GM23338 (cell line): Measurements from ENCODE around the gene SLC8B1. TPM values are rescaled to one million over a fixed set of nuclear protein-coding genes. Genes with fewer than 3 reads are reported as not detected.

Experiments
- ATAC-seq: fragments of 200-7000 bp; cut with Tn5 transposase; 3 replicates; pipeline ENCODE4 v1.9.1; 2020
- DNase-seq: peaks from one replicate; pipeline ENCODE4 v3.0.0-alpha.2; 2015; ENCODE audit warnings: low spot score
- H2AFZ ChIP-seq: fragments of 200-600 bp; sonication (generic); 2 replicates; pipeline ENCODE4 v1.8.0; 2016; ENCODE audit warnings: antibody characterized with exemption, mild to moderate bottlenecking, moderate library complexity
- H3F3A ChIP-seq: fragments of 200-600 bp; sonication (generic); replicated peaks from 2 replicates; pipeline ENCODE4 v1.8.0; 2017; ENCODE audit warnings: antibody characterized with exemption, mixed run types, low read depth
- H3K27ac ChIP-seq: fragments of 200-600 bp; sonication (generic); 2 replicates; pipeline ENCODE4 v1.6.1; 2016; ENCODE audit warnings: low read depth
- H3K27me3 ChIP-seq: fragments of 200-600 bp; sonication (generic); 2 replicates; pipeline ENCODE4 v1.8.0; 2016; ENCODE audit warnings: mild to moderate bottlenecking, mixed run types, moderate library complexity; ENCODE audit not compliant: insufficient read depth
- H3K36me3 ChIP-seq: fragments of 200-600 bp; sonication (generic); 2 replicates; pipeline ENCODE4 v1.8.0; 2016; ENCODE audit warnings: mild to moderate bottlenecking; ENCODE audit not compliant: insufficient read depth
- H3K4me1 ChIP-seq: fragments of 200-600 bp; sonication (generic); 2 replicates; pipeline ENCODE4 v1.8.0; 2016; ENCODE audit warnings: mild to moderate bottlenecking, moderate library complexity; ENCODE audit not compliant: insufficient read depth
- H3K4me2 ChIP-seq: fragments of 200-600 bp; sonication (generic); 2 replicates; pipeline ENCODE4 v1.7.1; 2017; ENCODE audit warnings: mixed run types
- H3K4me3 ChIP-seq: fragments of 200-600 bp; sonication (generic); 2 replicates; pipeline ENCODE4 v1.6.1; 2016; ENCODE audit warnings: mixed run types
- H3K79me2 ChIP-seq: fragments of 200-600 bp; sonication (generic); replicated peaks from 2 replicates; pipeline ENCODE4 v1.8.0; 2017; ENCODE audit warnings: mild to moderate bottlenecking; ENCODE audit not compliant: insufficient read depth
- H3K9me2 ChIP-seq: fragments of 200-600 bp; sonication (generic); 2 replicates; pipeline ENCODE4 v1.8.0; 2017; ENCODE audit not compliant: insufficient read depth
- H4K20me1 ChIP-seq: fragments of 200-600 bp; sonication (generic); replicated peaks from 2 replicates; pipeline ENCODE4 v1.8.0; 2017; ENCODE audit warnings: mild to moderate bottlenecking; ENCODE audit not compliant: insufficient read depth
- H3K27ac Mint-ChIP-seq: 2 replicates; pipeline ENCODE4 v1.8.0; 2020; ENCODE audit warnings: inconsistent platforms, mild to moderate bottlenecking, moderate library complexity, mixed read lengths
- H3K27me3 Mint-ChIP-seq: 3 replicates; pipeline ENCODE4 v1.8.0; 2022; ENCODE audit warnings: low read depth, mild to moderate bottlenecking, moderate library complexity, mixed read lengths, inconsistent platforms; ENCODE audit not compliant: insufficient read depth, poor library complexity
- H3K36me3 Mint-ChIP-seq: 3 replicates; pipeline ENCODE4 v1.8.0; 2021; ENCODE audit warnings: low read depth, mild to moderate bottlenecking, inconsistent platforms, moderate library complexity, mixed read lengths
- H3K4me1 Mint-ChIP-seq: 3 replicates; pipeline ENCODE4 v1.8.0; 2020; ENCODE audit warnings: mild to moderate bottlenecking, inconsistent platforms, mixed read lengths
- H3K4me3 Mint-ChIP-seq: 3 replicates; pipeline ENCODE4 v1.8.0; 2021; ENCODE audit warnings: moderate library complexity, mild to moderate bottlenecking, inconsistent platforms, mixed read lengths
- H3K9me3 Mint-ChIP-seq: 3 replicates; pipeline ENCODE4 v1.8.0; 2020; ENCODE audit warnings: moderate library complexity, mild to moderate bottlenecking, inconsistent platforms, mixed read lengths
- CREB1 ChIP-seq: fragments of 250-450 bp; sonication (Bioruptor Pico); IDR thresholded peaks from 2 replicates; pipeline ENCODE4 v1.5.0; 2020; ENCODE audit warnings: low read depth, mild to moderate bottlenecking, moderate library complexity
- EZH2phosphoT487 ChIP-seq: fragments of 200-600 bp; sonication (generic); IDR thresholded peaks from one replicate; pipeline ENCODE4 v1.8.1; 2018; ENCODE audit warnings: antibody characterized with exemption; ENCODE audit not compliant: unreplicated experiment
- JUNB ChIP-seq: IDR thresholded peaks from one replicate; pipeline ENCODE4 v1.6.1; 2016; ENCODE audit warnings: antibody characterized with exemption; ENCODE audit not compliant: unreplicated experiment
- NANOG ChIP-seq: IDR thresholded peaks from 2 replicates; pipeline ENCODE4 v1.6.1; 2016; ENCODE audit warnings: antibody characterized with exemption, borderline replicate concordance
- POLR2AphosphoS5 ChIP-seq: IDR thresholded peaks from 2 replicates; pipeline ENCODE4 v1.6.1; 2016; ENCODE audit warnings: antibody characterized with exemption, low read depth
- STAT1 ChIP-seq: IDR thresholded peaks from one replicate; pipeline ENCODE4 v1.6.1; 2016; ENCODE audit warnings: antibody characterized with exemption; ENCODE audit not compliant: unreplicated experiment
- ZNF114 ChIP-seq: fragments of 250-450 bp; sonication (Bioruptor Pico); IDR thresholded peaks from 2 replicates; pipeline ENCODE4 v1.5.0; 2020; ENCODE audit warnings: mild to moderate bottlenecking, moderate library complexity
- ZNF331 ChIP-seq: fragments of 250-450 bp; sonication (Bioruptor Pico); IDR thresholded peaks from 2 replicates; pipeline ENCODE4 v1.5.0; 2020; ENCODE audit warnings: low read depth, mild to moderate bottlenecking, moderate library complexity
- polyA plus RNA-seq: library from polyadenylated mRNA; unstranded; fragments of >200 nt; fragmentation: Nextera tagmentation; extraction: Ambion mirVana; gene quantifications from 2 replicates; pipeline ENCODE4 v1.2.1, GENCODE V29; 2016
- total RNA-seq: library from RNA; depleted of rRNA; stranded (reverse); fragments of >200 nt; shearing (Covaris generic); gene quantifications from 2 replicates; pipeline ENCODE4 v1.2.3, GENCODE V29; 2014
- TF ChIP-seq, protein P1 (sequence below), 2 experiments: fragments of 200-600 bp in 1 of 2; sonication (generic) in 1 of 2; conservative IDR thresholded peaks; 2 replicates each; pipeline versions ENCODE4 v1.5.1 to v1.6.1; 2016 to 2017; ENCODE audit warnings: antibody characterized with exemption in 2 of 2, low read depth in 2 of 2, mild to moderate bottlenecking in 2 of 2, moderate library complexity in 1 of 2
- TF ChIP-seq, protein P2 (sequence below): IDR thresholded peaks from 2 replicates; pipeline ENCODE4 v1.6.1; 2016; ENCODE audit warnings: antibody characterized with exemption
- TF ChIP-seq, protein P3 (sequence below): IDR thresholded peaks from one replicate; pipeline ENCODE4 v1.6.1; 2018; ENCODE audit warnings: antibody characterized with exemption; ENCODE audit not compliant: unreplicated experiment

Gene SLC8B1
- total and polyA plus RNA-seq, 2 experiments from 2014 or later, result 6.0 to 8.9 TPM

DNA sequence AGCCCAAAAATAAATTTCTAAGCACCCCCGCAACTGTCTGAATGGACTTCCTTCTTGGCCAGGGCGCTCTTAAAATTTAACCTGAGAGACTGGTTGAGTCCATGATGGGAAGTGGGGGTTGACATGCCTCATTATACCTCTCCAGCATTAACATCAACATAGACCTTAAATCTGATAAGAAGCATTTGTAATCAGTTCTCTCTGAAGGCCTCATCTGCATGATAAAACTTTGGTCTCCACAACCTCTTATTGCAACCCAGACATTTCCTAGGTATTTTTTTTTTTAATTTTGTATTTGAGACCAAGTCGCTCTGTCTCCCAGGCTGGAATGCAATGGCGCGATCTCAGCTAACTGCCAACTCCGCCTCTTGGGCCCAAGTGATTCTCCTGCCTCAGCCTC lies 10.4 kb upstream of the SLC8B1 start:
- ATAC-seq (no peak), DNase-seq (no peak)
- Mint-ChIP-seq H3K4me3 (no peak overlapping the region), H3K36me3 (no peaks in the 10 kb centered on the region), H3K9me3 (no peaks in the 10 kb centered on the region; the same call in 2 of the 3 replicates), H3K27me3 (peaks cover 2% of the 10 kb centered on the region), H3K27ac (no peak overlapping the region), H3K4me1 (peaks cover 6% of the 10 kb centered on the region; the same call in 2 of the 3 replicates)
- Histone ChIP-seq H3K36me3 (no peaks in the 10 kb centered on the region), H3K4me2 (no peak overlapping the region), H4K20me1 (no peaks in the 10 kb centered on the region), H3K27ac (no peak overlapping the region), H3K9me2 (no peaks in the 10 kb centered on the region), H3K4me3 (no peak overlapping the region), H3K79me2 (no peaks in the 10 kb centered on the region), H3K27me3 (no peaks in the 10 kb centered on the region), H3F3A (no peaks in the 10 kb centered on the region), H3K4me1 (0 out of 2 replicates have a peak, but pooled peaks cover 5% of the 10 kb centered on the region), H2AFZ (peak overlapping the region; percentile 86; the same call in 1 of the 2 replicates)
- no peak for TF ChIP-seq POLR2AphosphoS5
- TF ChIP-seq, protein P1, sequence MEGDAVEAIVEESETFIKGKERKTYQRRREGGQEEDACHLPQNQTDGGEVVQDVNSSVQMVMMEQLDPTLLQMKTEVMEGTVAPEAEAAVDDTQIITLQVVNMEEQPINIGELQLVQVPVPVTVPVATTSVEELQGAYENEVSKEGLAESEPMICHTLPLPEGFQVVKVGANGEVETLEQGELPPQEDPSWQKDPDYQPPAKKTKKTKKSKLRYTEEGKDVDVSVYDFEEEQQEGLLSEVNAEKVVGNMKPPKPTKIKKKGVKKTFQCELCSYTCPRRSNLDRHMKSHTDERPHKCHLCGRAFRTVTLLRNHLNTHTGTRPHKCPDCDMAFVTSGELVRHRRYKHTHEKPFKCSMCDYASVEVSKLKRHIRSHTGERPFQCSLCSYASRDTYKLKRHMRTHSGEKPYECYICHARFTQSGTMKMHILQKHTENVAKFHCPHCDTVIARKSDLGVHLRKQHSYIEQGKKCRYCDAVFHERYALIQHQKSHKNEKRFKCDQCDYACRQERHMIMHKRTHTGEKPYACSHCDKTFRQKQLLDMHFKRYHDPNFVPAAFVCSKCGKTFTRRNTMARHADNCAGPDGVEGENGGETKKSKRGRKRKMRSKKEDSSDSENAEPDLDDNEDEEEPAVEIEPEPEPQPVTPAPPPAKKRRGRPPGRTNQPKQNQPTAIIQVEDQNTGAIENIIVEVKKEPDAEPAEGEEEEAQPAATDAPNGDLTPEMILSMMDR (conservative IDR thresholded peaks at IDR 0.05; ENCODE audit: low read depth in 2 of 2), result no peak
- TF ChIP-seq CREB1 (CRISPR knock-in tag), result no peak
- TF ChIP-seq, protein P2, sequence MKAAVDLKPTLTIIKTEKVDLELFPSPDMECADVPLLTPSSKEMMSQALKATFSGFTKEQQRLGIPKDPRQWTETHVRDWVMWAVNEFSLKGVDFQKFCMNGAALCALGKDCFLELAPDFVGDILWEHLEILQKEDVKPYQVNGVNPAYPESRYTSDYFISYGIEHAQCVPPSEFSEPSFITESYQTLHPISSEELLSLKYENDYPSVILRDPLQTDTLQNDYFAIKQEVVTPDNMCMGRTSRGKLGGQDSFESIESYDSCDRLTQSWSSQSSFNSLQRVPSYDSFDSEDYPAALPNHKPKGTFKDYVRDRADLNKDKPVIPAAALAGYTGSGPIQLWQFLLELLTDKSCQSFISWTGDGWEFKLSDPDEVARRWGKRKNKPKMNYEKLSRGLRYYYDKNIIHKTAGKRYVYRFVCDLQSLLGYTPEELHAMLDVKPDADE, result no peak
- TF ChIP-seq, protein P3, sequence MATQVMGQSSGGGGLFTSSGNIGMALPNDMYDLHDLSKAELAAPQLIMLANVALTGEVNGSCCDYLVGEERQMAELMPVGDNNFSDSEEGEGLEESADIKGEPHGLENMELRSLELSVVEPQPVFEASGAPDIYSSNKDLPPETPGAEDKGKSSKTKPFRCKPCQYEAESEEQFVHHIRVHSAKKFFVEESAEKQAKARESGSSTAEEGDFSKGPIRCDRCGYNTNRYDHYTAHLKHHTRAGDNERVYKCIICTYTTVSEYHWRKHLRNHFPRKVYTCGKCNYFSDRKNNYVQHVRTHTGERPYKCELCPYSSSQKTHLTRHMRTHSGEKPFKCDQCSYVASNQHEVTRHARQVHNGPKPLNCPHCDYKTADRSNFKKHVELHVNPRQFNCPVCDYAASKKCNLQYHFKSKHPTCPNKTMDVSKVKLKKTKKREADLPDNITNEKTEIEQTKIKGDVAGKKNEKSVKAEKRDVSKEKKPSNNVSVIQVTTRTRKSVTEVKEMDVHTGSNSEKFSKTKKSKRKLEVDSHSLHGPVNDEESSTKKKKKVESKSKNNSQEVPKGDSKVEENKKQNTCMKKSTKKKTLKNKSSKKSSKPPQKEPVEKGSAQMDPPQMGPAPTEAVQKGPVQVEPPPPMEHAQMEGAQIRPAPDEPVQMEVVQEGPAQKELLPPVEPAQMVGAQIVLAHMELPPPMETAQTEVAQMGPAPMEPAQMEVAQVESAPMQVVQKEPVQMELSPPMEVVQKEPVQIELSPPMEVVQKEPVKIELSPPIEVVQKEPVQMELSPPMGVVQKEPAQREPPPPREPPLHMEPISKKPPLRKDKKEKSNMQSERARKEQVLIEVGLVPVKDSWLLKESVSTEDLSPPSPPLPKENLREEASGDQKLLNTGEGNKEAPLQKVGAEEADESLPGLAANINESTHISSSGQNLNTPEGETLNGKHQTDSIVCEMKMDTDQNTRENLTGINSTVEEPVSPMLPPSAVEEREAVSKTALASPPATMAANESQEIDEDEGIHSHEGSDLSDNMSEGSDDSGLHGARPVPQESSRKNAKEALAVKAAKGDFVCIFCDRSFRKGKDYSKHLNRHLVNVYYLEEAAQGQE, result no peak
- no peak for TF ChIP-seq ZNF331

DNA sequence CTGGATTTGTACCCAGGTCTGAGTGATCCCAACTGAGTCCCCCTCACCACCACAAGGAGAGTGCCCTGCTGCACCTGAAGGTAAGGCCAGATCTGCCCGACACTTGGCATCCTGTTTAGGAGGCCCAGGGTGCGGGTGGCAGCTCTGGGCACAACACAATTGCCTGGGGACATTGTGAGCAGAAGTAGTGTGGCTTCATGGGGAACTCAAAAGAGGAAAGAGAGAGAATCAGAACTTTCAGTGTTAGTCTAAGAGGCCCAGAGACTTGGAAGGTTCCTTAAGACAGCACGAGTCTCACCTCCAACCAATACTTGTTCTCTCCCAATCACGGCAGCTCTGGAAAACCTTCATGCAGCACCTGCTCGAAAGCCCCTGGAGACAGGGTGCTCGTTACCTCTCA lies 6.6 kb upstream of the SLC8B1 start:
- no peak for ATAC-seq
- no peak for DNase-seq
- no peak overlapping the region for H3K27ac Mint-ChIP-seq
- no peaks in the 10 kb centered on the region for H3K27me3 ChIP-seq
- no peaks in the 10 kb centered on the region for H3K36me3 ChIP-seq
- no peak overlapping the region for H3K4me3 ChIP-seq
- H3K9me2 ChIP-seq, result no peaks in the 10 kb centered on the region
- no peaks in the 10 kb centered on the region for H3F3A ChIP-seq
- no peaks in the 10 kb centered on the region; the same call in 1 of the 3 replicates for H3K9me3 Mint-ChIP-seq
- H3K4me2 ChIP-seq, result no peak overlapping the region
- H3K27ac ChIP-seq, result no peak overlapping the region
- no peaks in the 10 kb centered on the region for H3K36me3 Mint-ChIP-seq
- peaks cover 4% of the 10 kb centered on the region; the same call in 1 of the 2 replicates for H3K4me1 ChIP-seq
- no peak overlapping the region for H3K4me3 Mint-ChIP-seq
- peaks cover 5% of the 10 kb centered on the region for H3K4me1 Mint-ChIP-seq
- no peaks in the 10 kb centered on the region for H3K79me2 ChIP-seq
- H4K20me1 ChIP-seq, result no peaks in the 10 kb centered on the region
- no peak overlapping the region for H2AFZ ChIP-seq
- peaks cover 4% of the 10 kb centered on the region for H3K27me3 Mint-ChIP-seq
- TF ChIP-seq ZNF114 (CRISPR knock-in tag), result no peak
- TF ChIP-seq POLR2AphosphoS5, result no peak
- no peak for TF ChIP-seq ZNF331
- no peak for TF ChIP-seq JUNB
- TF ChIP-seq STAT1, result no peak
- no peak for TF ChIP-seq EZH2phosphoT487
- TF ChIP-seq, protein P2, result no peak
- no peak for TF ChIP-seq NANOG
